NCI-H1092 (cell line): Measurements from ENCODE around the gene ST8SIA4.
A peak's percentile ranks its signal among the peaks of the same experiment; 100 is the strongest.

Experiments used
- DNase-seq: peaks from one replicate; lab custom pipeline; 2025; lab: John Stamatoyannopoulos, UW

ST8SIA4 gene, protein sequence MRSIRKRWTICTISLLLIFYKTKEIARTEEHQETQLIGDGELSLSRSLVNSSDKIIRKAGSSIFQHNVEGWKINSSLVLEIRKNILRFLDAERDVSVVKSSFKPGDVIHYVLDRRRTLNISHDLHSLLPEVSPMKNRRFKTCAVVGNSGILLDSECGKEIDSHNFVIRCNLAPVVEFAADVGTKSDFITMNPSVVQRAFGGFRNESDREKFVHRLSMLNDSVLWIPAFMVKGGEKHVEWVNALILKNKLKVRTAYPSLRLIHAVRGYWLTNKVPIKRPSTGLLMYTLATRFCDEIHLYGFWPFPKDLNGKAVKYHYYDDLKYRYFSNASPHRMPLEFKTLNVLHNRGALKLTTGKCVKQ

DNA sequence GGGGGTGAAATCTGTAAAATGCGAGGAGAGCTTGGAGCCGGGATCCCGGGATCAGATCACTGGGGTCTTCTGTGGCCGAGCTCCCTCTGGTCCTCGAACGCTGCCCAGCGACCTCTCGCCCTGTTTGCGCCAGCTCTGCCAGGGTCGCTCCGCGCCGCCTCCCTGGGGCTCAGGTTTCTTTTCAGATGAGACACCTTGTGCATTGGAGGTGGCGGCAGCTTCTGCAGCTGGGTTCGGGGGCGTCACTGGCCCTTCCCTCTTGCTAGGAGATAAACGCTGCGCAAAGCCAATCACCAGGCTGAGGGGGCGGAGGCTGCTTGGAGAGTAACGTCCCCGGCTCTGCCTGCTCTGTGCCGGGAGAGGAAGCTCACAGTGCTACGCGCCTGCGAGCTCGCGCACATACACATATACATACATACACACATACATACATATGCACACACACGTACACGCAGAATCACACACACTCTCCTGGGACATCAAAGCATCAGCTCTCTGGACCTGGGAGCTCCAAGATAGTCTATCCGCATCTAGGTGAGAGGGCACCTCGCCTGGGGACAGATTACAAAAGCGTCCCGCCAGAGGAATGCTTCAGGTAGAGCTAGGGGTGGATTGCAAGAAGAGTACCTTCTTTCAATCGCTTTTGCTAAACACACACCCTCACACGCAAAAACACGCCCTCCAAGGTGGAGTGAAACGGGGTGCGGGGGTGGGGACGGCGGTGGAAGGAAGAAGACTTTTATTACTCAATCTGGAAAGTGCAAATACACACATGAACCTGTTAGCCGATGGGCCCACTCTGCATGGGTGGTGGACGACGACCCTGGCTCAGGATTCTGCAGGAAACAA is at the start of gene ST8SIA4:
ST8SIA4 (minus strand) TSS at position 244 of the 849 bp plus-strand sequence. CDS start 327 bp downstream, outside the sequence.
- DNase-seq = peak; percentile 86

DNA sequence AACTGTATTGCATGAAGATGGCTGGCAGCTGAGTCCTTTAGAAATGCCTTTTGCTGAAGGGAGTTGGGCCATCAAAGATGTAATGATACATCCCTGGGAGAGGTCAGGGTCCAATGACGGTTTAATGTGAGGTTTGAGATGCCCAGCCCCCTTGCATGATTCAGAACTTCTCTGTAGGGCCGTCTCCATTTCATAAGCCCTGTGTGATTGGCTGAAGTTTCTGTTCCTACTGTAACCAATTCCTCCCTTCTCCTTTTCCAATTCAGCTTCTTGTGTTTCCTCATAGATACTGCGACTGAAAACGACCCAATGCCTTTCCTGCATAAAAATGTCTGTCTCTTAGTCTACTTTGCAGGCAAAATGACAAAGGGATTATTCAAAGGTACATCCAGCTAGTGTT is 47.9 kb upstream of the ST8SIA4 start:
- no peak for DNase-seq

DNA sequence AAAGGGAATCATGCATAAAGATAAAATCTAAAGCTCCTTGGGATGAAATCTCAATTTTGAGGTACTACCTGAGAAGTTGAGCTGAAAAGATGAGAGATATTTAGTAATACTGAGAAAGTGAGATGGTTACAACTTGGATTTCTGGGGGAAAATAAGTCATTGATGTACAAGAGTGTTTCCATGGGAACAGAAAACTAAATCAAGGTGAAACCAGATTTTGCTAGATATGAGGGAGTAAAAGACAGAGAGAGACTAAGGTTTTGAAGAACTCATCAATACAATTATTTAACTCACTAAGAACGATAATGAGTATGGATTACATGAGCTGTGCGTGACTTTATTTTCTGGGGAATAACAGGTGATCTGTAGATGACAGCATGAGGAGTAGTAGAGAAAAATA is 10.2 kb upstream of the ST8SIA4 start:
- DNase-seq = no peak

DNA sequence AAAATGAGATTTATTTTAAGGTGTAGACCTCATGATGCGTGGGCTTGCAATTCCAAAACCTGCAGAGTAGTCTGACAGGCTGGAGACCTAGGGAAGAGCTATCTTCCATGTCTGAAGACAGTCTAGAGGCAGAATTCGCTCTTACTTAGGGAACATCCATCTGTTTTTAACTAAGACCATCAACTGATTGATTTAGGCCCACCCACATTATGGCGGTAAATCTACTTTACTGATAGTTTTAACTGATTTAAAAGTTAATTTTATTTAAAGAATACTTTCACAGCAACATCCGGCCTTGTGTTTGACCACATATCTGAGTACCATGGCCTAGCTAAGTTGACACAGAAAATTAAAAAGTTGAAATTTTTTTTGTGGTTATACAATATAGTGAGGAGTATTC is 6.0 kb upstream of the ST8SIA4 start:
- no peak for DNase-seq

DNA sequence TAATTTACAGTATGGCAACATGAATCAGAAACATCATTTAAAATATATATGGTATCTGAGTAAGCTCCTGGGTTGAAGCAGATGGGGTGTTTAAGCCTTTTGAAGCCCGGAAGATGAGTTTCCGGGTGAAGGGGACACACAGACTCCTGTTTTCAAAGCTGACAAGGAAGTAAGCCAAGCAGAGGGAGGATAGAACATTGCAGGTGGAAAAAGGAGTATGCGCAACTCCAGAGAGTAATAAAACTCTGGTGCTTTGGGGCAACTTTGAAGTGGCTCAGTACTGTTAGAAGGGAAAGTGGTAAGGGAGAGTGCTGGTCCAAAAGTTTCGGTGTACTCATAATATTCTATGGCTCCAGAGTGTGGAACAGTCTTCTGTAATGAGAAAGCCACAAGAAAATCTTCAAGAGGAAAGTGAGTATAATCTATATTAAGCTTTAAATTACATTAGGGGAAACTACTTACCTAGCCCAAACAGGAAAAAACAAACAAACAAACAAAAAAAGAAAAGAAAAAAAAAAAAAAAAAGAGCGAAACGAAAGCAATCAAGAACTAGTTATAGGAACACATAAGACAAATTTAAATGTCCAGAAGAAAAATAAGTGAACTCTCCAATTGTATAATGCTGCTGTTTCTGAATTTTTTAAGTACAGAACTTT is 2.3 kb upstream of the ST8SIA4 start:
- DNase-seq = no peak

GRCh38 chr5:100904259-100904861 is 1.3 kb upstream of the ST8SIA4 start:
- no peak for DNase-seq

GRCh38 chr5:100902440-100903038 is 543 bp downstream of the ST8SIA4 start:
- DNase-seq = no peak

GRCh38 chr5:100901821-100902341 is 1.2 kb downstream of the ST8SIA4 start:
- no peak for DNase-seq

DNA sequence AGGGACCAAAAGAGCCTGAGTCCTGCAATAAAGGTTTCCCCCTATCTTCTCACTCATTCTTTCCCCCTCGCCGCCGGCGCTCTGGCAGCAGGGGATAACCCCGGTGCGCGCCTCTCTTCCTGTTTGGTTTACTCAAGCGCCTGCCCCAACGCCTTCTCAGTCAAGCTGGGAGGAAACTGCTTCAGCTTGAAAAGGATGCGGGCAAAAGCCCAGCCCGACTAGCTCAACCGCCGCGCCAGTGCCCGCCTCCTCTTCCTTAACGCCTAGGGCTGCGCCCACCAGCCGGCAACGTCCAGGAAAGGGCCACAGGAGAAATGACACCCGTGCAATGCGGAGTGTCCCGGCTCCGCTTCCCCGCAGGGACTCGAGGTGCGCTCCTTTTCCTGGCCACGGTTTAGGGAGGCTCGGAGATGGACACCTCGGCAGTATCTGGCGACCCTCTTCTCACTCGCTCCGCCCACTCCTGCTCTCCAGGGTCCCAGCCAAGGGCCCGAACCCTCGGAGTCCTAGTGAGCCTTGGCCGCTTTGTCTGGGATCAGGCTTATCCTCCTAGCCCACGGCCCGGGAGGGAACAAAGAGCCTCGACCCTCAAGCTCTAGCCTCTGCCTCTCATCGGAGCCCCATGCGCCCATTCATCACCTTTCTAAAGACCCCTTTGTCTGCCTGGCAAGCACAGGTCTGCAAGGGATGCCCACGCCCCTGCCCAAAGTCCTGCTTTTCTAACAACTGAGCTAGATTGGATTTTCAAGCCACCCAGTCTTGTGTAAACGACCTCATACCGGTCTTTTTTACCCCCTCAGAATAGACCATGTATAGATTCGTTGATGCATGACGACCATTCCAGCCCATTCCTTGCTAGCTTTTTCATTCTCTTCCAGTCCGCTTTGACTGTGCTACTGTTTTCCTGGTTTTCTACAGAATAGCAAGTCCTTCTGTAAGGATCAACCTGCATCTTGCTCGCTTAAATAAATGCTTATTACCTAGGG is 2.0 kb downstream of the ST8SIA4 start:
- DNase-seq = peak; percentile 35

DNA sequence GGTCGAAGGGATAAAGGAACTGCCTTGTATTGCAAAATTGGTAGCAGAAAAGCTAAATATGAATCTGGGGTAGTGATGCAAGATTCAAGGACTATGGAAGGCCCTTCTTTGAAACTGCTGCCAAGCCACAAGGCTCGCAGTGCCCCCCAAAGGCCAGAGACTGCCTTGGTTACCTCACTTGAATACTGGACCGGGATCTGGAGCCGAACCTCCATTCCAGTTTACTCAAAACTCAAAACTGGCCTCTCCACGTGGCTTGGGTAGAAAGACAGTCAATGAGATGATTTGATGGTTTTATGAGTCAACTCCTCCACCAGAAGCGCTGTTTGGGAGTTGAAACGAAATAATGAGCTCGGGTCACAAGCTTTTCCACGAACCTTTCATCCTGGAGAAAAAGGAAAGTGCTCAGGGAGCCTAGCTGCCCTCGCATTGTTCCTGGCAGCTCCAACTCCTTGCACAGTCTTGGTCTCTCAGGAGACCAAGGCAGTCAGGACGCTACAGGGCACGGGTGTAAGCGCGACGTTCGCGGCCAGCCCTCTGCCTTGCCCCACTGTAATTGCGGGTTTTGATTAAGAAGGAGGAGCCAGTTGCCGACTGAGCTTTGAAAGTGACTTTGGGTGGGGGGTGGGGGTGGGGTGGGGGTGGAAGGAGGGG is 2.8 kb downstream of the ST8SIA4 start:
- DNase-seq = no peak

GRCh38 chr5:100899675-100900074 is 3.4 kb downstream of the ST8SIA4 start:
- DNase-seq = no peak

DNA sequence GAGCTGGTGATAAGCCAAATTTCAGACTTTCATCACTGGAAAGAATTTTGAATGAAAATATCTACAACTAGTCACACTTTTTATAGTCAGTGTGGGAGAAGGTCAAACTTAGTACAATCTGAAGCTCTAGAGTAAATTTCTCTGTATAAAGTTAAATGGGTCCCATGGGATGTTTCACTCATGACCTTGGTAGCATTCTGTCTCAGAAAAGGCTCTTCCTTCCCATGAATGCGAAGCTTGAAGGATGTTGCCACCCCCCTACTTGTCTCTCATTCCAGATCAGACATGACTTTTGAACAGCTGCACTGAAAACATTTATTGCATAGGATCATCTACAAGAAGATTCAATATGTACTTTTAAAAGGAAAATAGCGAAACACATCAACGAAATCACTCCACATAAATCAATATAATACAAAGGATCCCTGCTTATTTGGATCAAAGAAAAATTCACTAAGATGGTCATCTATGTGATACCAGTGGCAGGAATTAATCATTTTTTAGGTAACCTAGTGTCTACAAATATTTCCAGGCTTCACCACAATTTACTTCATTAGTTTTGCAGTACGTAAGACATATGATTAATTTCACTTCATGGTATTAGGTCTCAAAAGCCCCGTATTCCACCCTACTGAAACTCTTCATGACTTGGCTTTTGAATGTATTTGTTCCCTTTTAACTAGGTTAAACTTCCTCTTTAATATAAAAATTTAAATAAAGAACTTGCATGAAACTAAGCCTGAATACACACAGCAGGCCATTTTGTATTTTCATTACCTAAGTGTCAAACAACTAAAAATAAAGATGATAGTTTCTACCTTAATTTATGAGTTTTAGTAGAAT is 4.4 kb downstream of the ST8SIA4 start:
- no peak for DNase-seq

DNA sequence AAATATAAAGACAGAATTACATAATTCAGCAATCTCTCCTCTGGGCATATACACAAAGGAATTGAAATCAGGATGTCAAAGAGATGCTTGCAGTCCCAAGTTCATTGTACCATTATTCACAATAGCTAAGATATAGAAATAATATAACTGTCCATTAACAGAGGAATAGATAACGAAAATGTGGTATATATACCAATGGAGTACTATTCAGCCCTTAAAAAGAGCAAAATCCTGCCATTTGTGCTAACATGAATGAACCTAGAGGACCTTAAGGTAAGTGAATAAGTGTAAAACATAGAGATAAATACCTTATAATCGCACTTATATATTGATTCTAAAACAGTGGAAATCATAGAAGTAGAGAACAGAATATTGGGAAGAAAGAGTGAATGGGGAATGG is 7.0 kb downstream of the ST8SIA4 start:
- no peak for DNase-seq

- DNase-seq = no peak
Observed at GRCh38 chr5:100890461-100891008, 12.5 kb downstream of the ST8SIA4 start.

DNA sequence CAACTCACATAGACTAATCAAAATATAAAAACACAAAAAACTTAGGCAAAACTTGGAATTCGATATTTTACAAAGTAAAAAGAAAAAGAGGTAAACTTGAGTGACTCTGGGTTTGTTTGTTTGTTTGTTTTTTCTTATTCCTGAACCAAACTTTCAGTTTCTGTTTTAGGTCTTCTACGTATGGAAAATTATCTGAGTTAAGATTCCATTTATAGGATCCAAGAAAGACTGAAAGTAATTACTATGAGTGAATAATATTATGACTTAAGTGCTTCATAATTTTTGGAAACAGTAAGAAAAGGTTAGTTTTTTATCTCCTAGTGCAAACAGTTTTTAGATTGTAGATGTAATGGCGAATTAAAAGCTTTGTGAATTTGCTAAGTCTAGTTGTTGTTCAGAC is 13.2 kb downstream of the ST8SIA4 start:
- no peak for DNase-seq

DNA sequence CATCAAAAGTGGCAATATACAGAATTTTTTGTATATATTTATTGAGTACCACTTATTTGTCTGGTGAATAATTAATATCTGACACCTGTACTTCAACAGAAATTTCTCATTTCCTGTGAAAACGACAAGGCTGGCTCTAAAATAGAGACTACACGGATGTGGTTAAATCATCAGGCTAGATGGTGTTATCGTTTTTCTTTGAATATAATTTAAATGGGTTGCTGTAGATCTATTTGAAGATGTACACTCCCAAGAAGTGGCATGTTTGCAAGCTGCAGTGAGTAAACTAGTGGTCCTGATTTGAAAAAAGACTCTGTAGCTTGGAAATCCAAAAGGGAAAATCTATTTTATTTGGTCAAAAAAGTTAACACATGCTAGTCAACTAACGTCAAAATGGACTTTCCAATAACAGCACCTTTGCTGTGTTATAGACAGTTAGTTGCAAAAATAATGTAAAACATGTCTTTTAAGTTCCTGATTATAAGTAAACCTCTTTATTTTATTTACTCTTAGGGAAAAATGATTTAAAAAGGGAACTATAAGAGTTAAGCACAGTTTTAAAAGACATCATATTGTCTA is 13.8 kb downstream of the ST8SIA4 start:
- DNase-seq = no peak

DNA sequence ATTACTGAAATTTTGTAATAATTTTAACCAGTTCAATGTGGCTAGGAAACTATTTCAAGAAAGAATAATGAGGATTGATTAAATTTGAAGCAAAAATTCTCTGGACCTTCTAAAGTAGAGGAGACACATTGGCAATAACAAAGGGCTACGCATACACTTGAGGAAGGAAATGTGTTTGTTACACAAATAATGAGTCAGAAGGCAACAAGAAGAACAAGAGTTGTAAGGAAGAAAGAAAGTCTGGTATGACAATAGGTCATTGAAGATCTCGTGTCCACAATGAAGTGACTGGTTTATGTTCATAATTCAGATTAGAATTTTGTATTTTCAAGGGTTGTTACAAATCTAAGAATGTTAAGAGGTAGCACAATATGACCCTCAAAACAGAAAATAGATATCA is 25.8 kb downstream of the ST8SIA4 start:
- no peak for DNase-seq
